Left colon (tissue), 2 donors: ENCODE results near the gene PCDHA12. TPM values are rescaled to one million over a fixed set of nuclear protein-coding genes. Genes with fewer than 3 reads are reported as not detected.
"Not testable (repeated sequence)": the region's sequence is repeated elsewhere in the genome, so short reads cannot be mapped to it uniquely, and the experiment has no call there.

ENCODE experiments used
- ATAC-seq: fragments of 200-7000 bp; cut with Tn5 transposase; one replicate; pipeline ENCODE4 v1.9.1; 2020; ENCODE audit warnings: mild to moderate bottlenecking, moderate library complexity
- DNase-seq, 2 donors: peaks; one replicate each; pipeline ENCODE4 v3.0.0-alpha.2; 2020
- intact Hi-C, 2 donors: fragments of 100-400 bp; cut with DNase I in 1 of 2; cut with micrococcal nuclease in 1 of 2; formaldehyde crosslinking; loops; one replicate each; pipeline versions ENCODE4 v1.11.2 to v1.14.0; 2022; cut with DNase I, micrococcal nuclease
- long read RNA-seq: library from polyadenylated mRNA; unstranded; transcript quantifications from one replicate; pipeline ENCODE4 v2.0.0, GENCODE V29; 2021
- total RNA-seq, 2 donors: library from RNA; stranded (reverse); fragmentation: NEBNext Ultra II Directional; extraction: Animal tissue kit (Norgen Biotek cat#: 25700); gene quantifications; one replicate each; pipeline ENCODE4 v1.2.1, GENCODE V29; 2021
- donor health status: DM: no; HTN: no; CAD: no.
- donor health status: DM: yes; HTN: yes; CAD: no.

PCDHA12 gene, protein sequence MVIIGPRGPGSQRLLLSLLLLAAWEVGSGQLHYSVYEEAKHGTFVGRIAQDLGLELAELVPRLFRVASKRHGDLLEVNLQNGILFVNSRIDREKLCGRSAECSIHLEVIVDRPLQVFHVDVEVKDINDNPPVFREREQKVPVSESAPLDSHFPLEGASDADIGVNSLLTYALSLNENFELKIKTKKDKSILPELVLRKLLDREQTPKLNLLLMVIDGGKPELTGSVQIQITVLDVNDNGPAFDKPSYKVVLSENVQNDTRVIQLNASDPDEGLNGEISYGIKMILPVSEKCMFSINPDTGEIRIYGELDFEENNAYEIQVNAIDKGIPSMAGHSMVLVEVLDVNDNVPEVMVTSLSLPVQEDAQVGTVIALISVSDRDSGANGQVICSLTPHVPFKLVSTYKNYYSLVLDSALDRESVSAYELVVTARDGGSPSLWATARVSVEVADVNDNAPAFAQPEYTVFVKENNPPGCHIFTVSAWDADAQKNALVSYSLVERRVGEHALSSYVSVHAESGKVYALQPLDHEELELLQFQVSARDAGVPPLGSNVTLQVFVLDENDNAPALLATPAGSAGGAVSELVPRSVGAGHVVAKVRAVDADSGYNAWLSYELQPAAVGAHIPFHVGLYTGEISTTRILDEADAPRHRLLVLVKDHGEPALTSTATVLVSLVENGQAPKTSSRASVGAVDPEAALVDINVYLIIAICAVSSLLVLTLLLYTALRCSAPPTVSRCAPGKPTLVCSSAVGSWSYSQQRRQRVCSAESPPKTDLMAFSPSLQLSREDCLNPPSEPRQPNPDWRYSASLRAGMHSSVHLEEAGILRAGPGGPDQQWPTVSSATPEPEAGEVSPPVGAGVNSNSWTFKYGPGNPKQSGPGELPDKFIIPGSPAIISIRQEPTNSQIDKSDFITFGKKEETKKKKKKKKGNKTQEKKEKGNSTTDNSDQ
- under 1 TPM; 0.08 to 0.18 TPM for total RNA-seq
- long read RNA-seq = 0 reads

DNA sequence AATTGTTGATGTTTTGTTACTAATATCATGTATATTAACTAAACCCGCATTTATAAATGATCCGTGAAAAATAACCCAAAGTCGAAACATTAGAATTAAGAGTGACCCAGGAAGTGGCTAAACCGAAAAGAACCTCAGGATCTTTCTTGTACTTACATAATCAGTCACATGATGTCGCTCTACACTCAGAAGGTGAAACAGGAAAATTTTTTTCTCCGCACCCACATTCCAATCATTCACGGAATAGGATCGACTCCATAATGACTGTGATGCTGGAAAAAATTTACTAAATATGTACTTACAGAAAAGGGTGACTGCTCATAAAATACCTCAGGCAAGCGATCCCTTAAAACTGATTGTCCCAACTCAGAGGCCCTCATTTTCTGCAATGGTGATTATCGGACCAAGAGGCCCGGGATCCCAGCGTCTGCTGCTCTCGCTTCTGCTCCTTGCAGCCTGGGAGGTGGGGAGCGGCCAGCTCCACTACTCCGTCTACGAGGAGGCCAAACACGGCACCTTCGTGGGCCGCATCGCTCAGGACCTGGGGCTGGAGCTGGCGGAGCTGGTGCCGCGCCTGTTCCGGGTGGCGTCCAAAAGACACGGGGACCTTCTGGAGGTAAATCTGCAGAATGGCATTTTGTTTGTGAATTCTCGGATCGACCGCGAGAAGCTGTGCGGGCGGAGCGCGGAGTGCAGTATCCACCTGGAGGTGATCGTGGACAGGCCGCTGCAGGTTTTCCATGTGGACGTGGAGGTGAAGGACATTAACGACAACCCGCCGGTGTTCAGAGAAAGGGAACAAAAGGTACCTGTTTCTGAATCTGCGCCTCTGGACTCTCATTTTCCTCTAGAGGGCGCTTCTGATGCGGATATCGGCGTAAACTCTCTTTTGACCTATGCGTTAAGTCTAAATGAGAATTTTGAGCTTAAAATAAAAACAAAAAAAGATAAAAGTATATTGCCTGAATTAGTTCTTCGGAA lies at the start of gene PCDHA12:
Gene PCDHA12, plus strand, starts transcription at position 224 of the 981 bp plus-strand sequence. Its CDS starts 165 bp downstream, at position 389.
- intact Hi-C loops = no loop called here
- DNase-seq = no peak
- no peak for ATAC-seq

DNA sequence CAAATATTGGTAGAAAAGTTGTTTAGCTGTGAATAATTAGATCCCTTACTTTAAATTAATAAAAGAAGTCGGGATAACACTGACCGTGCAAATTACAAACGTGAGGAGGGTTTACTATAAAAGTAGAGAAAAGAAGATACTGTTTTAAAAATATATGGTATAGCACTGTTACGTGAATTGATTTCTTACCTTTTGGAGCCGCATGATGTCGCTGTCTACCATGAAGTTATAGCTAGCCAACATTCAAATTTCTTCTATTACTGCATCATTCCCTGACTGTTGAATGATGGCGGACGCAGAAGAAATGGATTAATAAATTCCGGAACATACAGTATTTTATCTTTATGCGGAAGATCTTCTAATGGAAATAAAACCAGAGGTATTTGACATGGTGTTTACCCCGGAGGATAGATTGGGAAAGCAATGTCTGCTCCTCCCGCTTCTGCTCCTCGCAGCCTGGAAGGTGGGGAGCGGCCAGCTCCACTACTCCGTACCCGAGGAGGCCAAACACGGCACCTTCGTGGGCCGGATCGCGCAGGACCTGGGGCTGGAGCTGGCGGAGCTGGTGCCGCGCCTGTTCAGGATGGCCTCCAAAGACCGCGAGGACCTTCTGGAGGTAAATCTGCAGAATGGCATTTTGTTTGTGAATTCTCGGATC lies 47.3 kb upstream of the PCDHA12 start, which contains the start of gene PCDHA6:
Gene PCDHA6, plus strand, starts transcription at position 257 of the 658 bp plus-strand sequence. Its CDS starts 132 bp downstream, at position 389.
- ATAC-seq (no peak), DNase-seq (no peak)
- intact Hi-C loops = no loop called here

DNA sequence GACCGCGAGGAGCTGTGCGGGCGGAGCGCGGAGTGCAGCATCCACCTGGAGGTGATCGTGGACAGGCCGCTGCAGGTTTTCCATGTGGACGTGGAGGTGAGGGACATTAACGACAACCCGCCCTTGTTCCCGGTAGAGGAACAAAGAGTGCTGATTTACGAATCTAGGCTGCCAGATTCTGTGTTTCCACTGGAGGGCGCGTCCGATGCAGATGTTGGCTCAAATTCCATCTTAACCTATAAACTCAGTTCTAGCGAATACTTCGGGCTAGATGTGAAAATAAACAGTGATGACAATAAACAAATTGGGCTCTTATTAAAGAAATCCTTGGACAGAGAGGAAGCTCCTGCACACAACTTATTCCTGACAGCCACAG lies 46.8 kb upstream of the PCDHA12 start:
- ATAC-seq (no peak), DNase-seq (no peak)
- intact Hi-C loops = no loop called here

DNA sequence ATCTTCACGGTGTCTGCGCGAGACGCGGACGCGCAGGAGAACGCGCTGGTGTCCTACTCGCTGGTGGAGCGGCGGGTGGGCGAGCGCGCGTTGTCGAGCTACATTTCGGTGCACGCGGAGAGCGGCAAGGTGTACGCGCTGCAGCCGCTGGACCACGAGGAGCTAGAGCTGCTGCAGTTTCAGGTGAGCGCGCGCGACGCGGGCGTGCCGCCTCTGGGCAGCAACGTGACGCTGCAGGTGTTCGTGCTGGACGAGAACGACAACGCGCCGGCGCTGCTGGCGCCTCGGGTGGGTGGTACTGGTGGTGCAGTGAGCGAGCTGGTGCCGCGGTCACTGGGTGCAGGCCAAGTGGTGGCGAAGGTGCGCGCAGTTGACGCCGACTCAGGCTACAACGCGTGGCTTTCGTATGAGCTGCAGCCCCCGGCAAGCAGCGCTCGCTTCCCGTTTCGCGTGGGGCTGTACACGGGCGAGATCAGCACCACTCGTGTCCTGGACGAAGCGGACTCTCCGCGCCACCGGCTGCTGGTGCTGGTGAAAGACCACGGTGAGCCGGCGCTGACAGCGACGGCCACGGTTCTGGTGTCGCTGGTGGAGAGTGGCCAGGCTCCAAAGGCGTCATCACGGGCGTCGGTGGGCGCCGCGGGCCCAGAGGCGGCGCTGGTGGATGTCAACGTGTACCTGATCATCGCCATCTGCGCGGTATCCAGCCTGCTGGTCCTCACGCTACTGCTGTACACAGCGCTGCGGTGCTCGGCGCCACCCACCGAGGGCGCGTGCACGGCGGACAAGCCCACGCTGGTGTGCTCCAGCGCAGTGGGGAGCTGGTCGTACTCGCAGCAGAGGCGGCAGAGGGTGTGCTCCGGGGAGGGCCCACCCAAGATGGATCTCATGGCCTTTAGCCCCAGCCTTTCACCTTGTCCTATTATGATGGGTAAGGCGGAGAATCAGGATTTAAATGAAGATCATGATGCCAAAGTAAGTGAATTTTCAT lies 45.3 kb upstream of the PCDHA12 start:
- intact Hi-C loops, DNase-seq, ATAC-seq: not testable (repeated sequence)

DNA sequence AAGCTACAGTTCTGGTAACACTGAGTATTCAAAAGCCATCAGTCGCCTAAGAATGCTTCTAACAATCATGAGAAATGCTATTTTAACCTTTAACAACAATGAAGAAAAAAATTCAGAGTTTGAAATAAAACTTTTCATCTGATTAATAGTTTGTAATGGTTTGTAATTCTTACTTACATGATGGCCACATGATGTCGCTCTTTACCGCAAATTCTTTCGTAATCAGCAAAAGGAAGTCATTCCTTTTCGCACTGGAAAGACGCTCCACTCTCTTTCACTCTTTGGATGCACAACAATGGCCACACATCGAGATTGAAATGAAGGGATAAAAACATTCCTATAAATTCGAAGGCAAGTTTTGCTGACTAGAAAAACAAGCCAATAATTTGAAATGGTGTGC lies 41.1 kb upstream of the PCDHA12 start, which contains the start of gene PCDHA7:
Gene PCDHA7, plus strand, starts transcription at position 277 of the 400 bp plus-strand sequence. Its CDS starts 115 bp downstream, at position 392.
- intact Hi-C loops = no loop called here
- ATAC-seq (no peak), DNase-seq (no peak)

DNA sequence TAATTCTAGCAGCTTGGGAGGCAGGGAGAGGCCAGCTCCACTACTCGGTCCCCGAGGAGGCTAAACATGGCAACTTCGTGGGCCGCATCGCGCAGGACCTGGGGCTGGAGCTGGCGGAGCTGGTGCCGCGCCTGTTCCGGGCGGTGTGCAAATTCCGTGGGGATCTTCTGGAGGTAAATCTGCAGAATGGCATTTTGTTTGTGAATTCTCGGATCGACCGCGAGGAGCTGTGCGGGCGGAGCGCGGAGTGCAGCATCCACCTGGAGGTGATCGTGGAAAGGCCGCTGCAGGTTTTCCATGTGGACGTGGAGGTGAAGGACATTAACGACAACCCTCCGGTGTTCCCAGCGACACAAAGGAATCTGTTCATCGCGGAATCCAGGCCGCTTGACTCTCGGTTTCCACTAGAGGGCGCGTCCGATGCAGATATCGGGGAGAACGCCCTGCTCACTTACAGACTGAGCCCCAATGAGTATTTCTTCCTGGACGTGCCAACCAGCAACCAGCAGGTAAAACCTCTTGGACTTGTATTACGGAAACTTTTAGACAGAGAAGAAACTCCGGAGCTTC lies 40.6 kb upstream of the PCDHA12 start:
- DNase-seq, ATAC-seq, intact Hi-C loops: not testable (repeated sequence)

DNA sequence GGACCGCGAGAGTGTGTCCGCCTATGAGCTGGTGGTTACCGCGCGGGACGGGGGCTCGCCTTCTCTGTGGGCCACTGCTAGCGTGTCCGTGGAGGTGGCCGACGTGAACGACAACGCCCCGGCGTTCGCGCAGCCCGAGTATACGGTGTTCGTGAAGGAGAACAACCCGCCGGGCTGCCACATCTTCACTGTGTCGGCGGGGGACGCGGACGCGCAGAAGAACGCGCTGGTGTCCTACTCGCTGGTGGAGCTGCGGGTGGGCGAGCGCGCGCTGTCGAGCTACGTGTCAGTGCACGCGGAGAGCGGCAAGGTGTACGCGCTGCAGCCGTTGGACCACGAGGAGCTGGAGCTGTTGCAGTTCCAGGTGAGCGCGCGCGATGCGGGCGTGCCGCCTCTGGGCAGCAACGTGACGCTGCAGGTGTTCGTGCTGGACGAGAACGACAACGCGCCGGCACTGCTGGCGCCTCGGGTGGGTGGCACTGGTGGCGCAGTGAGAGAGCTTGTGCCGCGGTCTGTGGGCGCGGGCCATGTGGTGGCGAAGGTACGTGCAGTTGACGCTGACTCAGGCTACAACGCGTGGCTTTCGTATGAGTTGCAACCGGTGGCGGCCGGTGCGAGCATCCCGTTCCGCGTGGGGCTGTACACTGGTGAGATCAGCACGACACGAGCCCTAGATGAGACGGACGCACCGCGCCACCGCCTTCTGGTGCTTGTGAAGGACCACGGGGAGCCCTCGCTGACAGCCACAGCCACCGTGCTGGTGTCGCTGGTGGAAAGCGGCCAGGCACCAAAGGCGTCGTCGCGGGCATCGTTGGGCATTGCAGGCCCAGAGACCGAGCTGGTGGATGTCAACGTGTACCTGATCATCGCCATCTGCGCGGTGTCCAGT lies 39.2 kb upstream of the PCDHA12 start:
- no peak for DNase-seq
- ATAC-seq = no peak
- intact Hi-C loops = no loop called here

DNA sequence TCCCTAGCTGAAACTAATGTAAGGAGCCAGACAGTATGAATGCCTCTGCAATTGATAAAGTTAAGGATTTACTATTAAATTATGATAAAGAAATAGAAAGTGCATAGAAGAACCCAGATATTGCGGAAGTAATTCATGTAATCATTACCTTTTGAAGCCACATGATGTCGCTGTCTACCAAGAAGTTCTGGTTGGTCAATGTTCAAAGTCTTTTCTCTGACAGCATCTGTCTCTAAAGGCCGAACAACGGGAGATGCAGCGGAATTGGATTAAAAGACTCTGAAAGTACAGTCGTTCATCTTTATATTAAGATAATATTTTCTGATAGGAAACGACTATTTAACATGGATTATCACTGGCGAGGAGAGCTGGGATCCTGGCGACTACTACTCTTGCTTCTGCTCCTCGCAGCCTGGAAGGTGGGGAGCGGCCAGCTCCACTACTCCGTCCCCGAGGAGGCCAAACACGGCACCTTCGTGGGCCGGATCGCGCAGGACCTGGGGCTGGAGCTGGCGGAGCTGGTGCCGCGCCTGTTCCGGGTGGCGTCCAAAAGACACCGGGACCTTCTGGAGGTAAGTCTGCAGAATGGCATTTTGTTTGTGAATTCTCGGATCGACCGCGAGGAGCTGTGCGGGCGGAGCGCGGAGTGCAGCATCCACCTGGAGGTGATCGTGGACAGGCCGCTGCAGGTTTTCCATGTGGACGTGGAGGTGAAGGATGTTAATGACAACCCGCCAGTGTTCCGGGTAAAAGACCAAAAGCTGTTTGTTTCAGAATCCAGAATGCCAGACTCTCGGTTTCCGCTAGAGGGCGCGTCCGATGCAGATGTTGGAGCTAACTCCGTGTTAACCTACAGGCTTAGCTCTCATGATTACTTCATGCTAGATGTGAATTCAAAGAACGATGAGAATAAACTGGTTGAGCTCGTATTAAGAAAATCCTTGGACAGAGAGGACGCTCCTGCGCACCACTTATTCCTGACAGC lies 33.8 kb upstream of the PCDHA12 start, which contains the start of gene PCDHA8:
Gene PCDHA8, plus strand, starts transcription at position 210 of the 985 bp plus-strand sequence. Its CDS starts 135 bp downstream, at position 345.
- ATAC-seq (no peak), DNase-seq (no peak)
- intact Hi-C loops = no loop called here

DNA sequence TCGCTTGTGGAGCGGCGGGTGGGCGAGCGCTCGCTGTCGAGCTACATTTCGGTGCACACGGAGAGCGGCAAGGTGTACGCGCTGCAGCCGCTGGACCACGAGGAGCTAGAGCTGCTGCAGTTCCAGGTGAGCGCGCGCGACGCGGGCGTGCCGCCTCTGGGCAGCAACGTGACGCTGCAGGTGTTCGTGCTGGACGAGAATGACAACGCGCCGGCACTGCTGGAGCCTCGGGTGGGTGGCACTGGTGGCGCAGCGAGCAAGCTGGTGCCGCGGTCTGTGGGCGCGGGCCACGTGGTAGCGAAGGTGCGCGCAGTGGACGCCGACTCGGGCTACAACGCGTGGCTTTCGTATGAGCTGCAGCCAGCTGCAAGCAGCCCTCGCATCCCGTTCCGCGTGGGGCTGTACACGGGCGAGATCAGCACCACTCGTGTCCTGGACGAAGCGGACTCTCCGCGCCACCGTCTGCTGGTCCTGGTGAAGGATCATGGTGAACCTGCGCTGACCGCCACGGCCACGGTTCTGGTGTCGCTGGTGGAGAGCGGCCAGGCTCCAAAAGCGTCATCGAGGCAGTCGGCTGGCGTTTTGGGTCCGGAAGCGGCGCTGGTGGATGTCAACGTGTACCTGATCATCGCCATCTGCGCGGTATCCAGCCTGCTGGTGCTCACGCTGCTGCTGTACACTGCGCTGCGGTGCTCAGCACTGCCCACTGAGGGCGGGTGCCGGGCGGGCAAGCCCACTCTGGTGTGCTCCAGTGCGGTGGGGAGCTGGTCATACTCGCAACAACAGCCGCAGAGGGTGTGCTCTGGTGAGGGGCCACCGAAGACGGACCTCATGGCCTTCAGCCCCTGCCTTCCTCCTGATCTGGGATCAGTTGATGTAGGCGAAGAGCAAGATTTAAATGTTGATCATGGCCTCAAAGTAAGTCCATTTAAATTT lies 32.0 kb upstream of the PCDHA12 start:
- intact Hi-C loops = no loop called here
- ATAC-seq (no peak), DNase-seq (no peak)

DNA sequence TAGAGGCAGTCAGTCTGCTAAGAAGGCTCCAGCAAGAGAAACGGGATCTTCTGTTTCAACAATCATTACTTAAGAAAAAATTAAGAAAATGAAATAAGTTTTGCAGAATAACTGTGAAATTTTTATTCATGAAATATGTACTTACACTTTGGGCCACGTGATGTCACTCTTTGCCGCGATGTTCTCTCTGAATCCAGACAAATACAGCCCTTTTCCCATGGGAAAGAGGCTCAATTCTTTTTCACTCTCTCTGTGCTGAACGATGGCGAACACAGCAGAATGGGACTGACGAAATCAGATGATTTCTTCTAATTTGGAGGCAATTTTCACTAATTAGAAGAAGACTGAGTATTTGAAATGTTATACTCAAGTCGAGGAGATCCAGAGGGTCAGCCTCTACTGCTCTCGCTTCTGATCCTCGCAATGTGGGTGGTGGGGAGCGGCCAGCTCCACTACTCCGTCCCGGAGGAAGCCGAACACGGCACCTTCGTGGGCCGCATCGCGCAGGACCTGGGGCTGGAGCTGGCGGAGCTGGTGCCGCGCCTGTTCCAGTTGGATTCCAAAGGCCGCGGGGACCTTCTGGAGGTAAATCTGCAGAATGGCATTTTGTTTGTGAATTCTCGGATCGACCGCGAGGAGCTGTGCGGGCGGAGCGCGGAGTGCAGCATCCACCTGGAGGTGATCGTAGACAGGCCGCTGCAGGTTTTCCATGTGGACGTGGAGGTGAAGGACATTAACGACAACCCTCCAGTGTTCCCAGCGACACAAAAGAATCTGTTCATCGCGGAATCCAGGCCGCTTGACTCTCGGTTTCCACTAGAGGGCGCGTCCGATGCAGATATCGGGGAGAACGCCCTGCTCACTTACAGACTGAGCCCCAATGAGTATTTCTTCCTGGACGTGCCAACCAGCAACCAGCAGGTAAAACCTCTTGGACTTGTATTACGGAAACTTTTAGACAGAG lies 26.7 kb upstream of the PCDHA12 start, which contains the start of gene PCDHA9:
Gene PCDHA9, plus strand, starts transcription at position 244 of the 964 bp plus-strand sequence. Its CDS starts 114 bp downstream, at position 358.
- DNase-seq, ATAC-seq, intact Hi-C loops: not testable (repeated sequence)

DNA sequence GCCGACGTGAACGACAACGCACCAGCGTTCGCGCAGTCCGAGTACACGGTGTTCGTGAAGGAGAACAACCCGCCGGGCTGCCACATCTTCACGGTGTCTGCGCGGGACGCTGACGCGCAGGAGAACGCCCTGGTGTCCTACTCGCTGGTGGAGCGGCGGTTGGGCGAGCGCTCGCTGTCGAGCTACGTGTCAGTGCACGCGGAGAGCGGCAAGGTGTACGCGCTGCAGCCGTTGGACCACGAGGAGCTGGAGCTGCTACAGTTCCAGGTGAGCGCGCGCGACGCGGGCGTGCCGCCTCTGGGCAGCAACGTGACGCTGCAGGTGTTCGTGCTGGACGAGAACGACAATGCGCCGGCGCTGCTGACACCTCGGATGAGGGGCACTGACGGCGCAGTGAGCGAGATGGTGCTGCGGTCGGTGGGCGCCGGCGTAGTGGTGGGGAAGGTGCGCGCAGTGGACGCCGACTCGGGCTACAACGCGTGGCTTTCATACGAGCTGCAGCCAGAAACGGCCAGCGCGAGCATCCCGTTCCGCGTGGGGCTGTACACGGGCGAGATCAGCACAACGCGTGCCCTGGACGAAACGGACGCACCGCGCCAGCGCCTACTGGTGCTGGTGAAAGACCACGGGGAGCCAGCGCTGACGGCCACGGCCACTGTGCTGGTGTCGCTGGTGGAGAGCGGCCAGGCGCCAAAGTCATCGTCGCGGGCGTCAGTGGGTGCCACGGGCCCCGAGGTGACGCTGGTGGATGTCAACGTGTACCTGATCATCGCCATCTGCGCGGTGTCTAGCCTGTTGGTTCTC lies 25.1 kb upstream of the PCDHA12 start:
- intact Hi-C loops, DNase-seq, ATAC-seq: not testable (repeated sequence)
